GM18907 (cell line): ENCODE measurements around the gene SH3PXD2A.

Experiments
- ATAC-seq: cut with Tn5 transposase; IDR thresholded peaks from one replicate; pipeline ENCODE4 v1.9.1; 2021; ENCODE audit warnings: mild to moderate bottlenecking, moderate library complexity; ENCODE audit not compliant: unreplicated experiment

Gene SH3PXD2A

GRCh38 chr10:103692952-103693811, 162.2 kb downstream of the SH3PXD2A start:
- ATAC-seq = peak; percentile 31

- peak; percentile 62 for ATAC-seq
These were observed 162.9 kb downstream of the SH3PXD2A start for GRCh38 chr10:103692436-103692951.

GRCh38 chr10:103691723-103692435, 163.5 kb downstream of the SH3PXD2A start:
- ATAC-seq = peak; percentile 39

GRCh38 chr10:103691267-103691666, 164.1 kb downstream of the SH3PXD2A start:
- ATAC-seq = no peak

GRCh38 chr10:103690281-103690680, 165.1 kb downstream of the SH3PXD2A start:
- no peak for ATAC-seq

GRCh38 chr10:103688491-103688890, 166.9 kb downstream of the SH3PXD2A start:
- no peak for ATAC-seq

- no peak for ATAC-seq
These were observed 167.7 kb downstream of the SH3PXD2A start for GRCh38 chr10:103687718-103688117.

- ATAC-seq = no peak
These were observed 168.2 kb downstream of the SH3PXD2A start for GRCh38 chr10:103687172-103687571.

GRCh38 chr10:103685880-103686669, 169.3 kb downstream of the SH3PXD2A start:
- ATAC-seq = peak; percentile 59

- no peak for ATAC-seq
These were observed 171.5 kb downstream of the SH3PXD2A start for GRCh38 chr10:103683851-103684250.

GRCh38 chr10:103682631-103683030, 172.7 kb downstream of the SH3PXD2A start:
- ATAC-seq = no peak

- ATAC-seq = no peak
These were observed 173.6 kb downstream of the SH3PXD2A start for GRCh38 chr10:103681617-103682399.

GRCh38 chr10:103680869-103681236, 174.5 kb downstream of the SH3PXD2A start:
- ATAC-seq = no peak

- ATAC-seq = peak; percentile 71
These were observed 176.1 kb downstream of the SH3PXD2A start for GRCh38 chr10:103679096-103679790.

GRCh38 chr10:103678178-103678526, 177.2 kb downstream of the SH3PXD2A start:
- ATAC-seq = peak; percentile 73

GRCh38 chr10:103677486-103678177, 177.7 kb downstream of the SH3PXD2A start:
- no peak for ATAC-seq

- ATAC-seq = no peak
These were observed 178.4 kb downstream of the SH3PXD2A start for GRCh38 chr10:103676851-103677417.

- no peak for ATAC-seq
These were observed 179.2 kb downstream of the SH3PXD2A start for GRCh38 chr10:103676058-103676785.
